ENCODE measurements around the gene CDC42SE1. TPM values are rescaled to one million over a fixed set of nuclear protein-coding genes. Genes with fewer than 3 reads are reported as not detected.
A peak's percentile ranks its signal among the peaks of the same experiment; 100 is the strongest.
"Not testable (repeated sequence)": the region's sequence is repeated elsewhere in the genome, so short reads cannot be mapped to it uniquely, and the experiment has no call there.

CDC42SE1 gene
- 139 and 148 TPM in 2 replicates for total RNA-seq

- no peak for TF ChIP-seq CTCF (IDR thresholded peaks at IDR 0.05)
- Mint-ChIP-seq H3K4me3 (peak within 1 kb of the TSS; percentile 98), H3K4me1 (peaks cover 53% of the 10 kb centered on the region), H3K36me3 (ENCODE audit: low read depth) (peaks cover 48% of the 10 kb centered on the region), H3K9me3 (no peaks in the 10 kb centered on the region), H3K27me3 (no peaks in the 10 kb centered on the region), H3K27ac (peak within 1 kb of the TSS; percentile 93)
- intact Hi-C loops (cut with micrococcal nuclease) = loop anchor here (1.0 to 5.0 kb wide), 5 partner anchors 11 to 132 kb away; partner anchors contain the start of genes GABPB2, PRUNE1 and SETDB1
- POLR2A ChIA-PET = interaction anchor here (0.6 to 7.2 kb wide), 11 partner anchors 8 to 908 kb away, joined by 3 to 98 read pairs (median 4); partner anchors contain the start of genes C1orf56, GABPB2, MINDY1 and VPS72
- DNase-seq (peak; percentile 82), ATAC-seq (ENCODE audit: low read depth) (peak; percentile 88)
- CTCF ChIA-PET = interaction anchor here (0.9 to 2.4 kb wide), 8 partner anchors 9 to 96 kb away, joined by 3 to 12 read pairs (median 5); partner anchors contain the start of genes C1orf56, GABPB2 and TNFAIP8L2
Observed at GRCh38 chr1:151059109-151060006, at the start of gene CDC42SE1. Gene CDC42SE1, minus strand, starts transcription at chr1:151059622. Its CDS starts 3,892 bp downstream, at chr1:151055730.

- intact Hi-C loops (cut with micrococcal nuclease) = no loop called here
- TF ChIP-seq CTCF (IDR thresholded peaks at IDR 0.05) = no peak
- Mint-ChIP-seq H3K27me3 (no peaks in the 10 kb centered on the region), H3K27ac (no peak overlapping the region), H3K9me3 (no peaks in the 10 kb centered on the region), H3K4me1 (no peaks in the 10 kb centered on the region), H3K4me3 (no peak overlapping the region), H3K36me3 (ENCODE audit: low read depth) (peaks cover 46% of the 10 kb centered on the region)
- ChIA-PET CTCF (no interaction called here), POLR2A (interaction anchor here (0.6 kb wide), 1 partner anchor 11 kb away, joined by 3 read pairs; no protein-coding TSS in a partner anchor)
- ATAC-seq (ENCODE audit: low read depth) (no peak), DNase-seq (no peak)
Observed at GRCh38 chr1:151108331-151108730, 48.9 kb upstream of the CDC42SE1 start.

DNA sequence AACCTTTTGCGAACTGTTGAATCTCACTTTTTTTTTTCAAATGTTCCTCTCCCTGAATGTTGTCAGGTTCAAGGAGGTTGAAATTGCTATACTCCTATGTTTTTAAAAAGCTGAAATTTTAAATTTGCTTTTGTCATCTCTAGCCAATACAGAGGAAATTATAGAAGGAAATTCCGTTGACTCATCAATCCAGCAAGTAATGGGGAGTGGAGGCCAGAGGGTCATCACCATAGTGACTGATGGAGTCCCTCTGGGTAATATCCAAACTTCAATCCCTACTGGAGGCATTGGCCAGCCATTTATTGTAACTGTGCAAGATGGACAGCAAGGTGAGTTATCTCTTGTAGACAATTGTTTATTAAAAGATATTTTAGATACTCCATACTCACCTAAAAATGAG is 47.5 kb upstream of the CDC42SE1 start:
- Mint-ChIP-seq H3K9me3 (no peaks in the 10 kb centered on the region), H3K4me3 (no peak overlapping the region), H3K27ac (no peak overlapping the region), H3K36me3 (ENCODE audit: low read depth) (peaks cover 45% of the 10 kb centered on the region), H3K27me3 (no peaks in the 10 kb centered on the region), H3K4me1 (no peaks in the 10 kb centered on the region)
- ChIA-PET CTCF (no interaction called here), POLR2A (no interaction called here)
- TF ChIP-seq CTCF (IDR thresholded peaks at IDR 0.05) = no peak
- ATAC-seq (ENCODE audit: low read depth) (no peak), DNase-seq (no peak)
- intact Hi-C loops (cut with micrococcal nuclease) = no loop called here

- Mint-ChIP-seq H3K36me3 (ENCODE audit: low read depth) (peaks cover 40% of the 10 kb centered on the region), H3K4me1 (no peaks in the 10 kb centered on the region), H3K4me3 (no peak overlapping the region), H3K9me3 (no peaks in the 10 kb centered on the region), H3K27ac (no peak overlapping the region), H3K27me3 (no peaks in the 10 kb centered on the region)
- no peak for TF ChIP-seq CTCF (IDR thresholded peaks at IDR 0.05)
- ChIA-PET CTCF (no interaction called here), POLR2A (no interaction called here)
- no peak for DNase-seq
- ATAC-seq (ENCODE audit: low read depth) = no peak
- intact Hi-C loops (cut with micrococcal nuclease) = no loop called here
Observed at GRCh38 chr1:151104630-151105029, 45.2 kb upstream of the CDC42SE1 start.

- Mint-ChIP-seq H3K9me3 (no peaks in the 10 kb centered on the region), H3K4me1 (no peaks in the 10 kb centered on the region), H3K36me3 (ENCODE audit: low read depth) (peaks cover 15% of the 10 kb centered on the region), H3K27ac (no peak overlapping the region), H3K4me3 (no peak overlapping the region), H3K27me3 (no peaks in the 10 kb centered on the region)
- intact Hi-C loops (cut with micrococcal nuclease) = no loop called here
- POLR2A ChIA-PET = interaction anchor here (0.7 kb wide), 1 partner anchor 33 kb away, joined by 13 read pairs; no protein-coding TSS in a partner anchor
- ATAC-seq (ENCODE audit: low read depth) (no peak), DNase-seq (no peak)
- CTCF ChIA-PET = interaction anchor here (6.9 kb wide), 1 partner anchor 59 kb away, joined by 160 read pairs; the partner anchor contains the start of gene TNFAIP8L2
- TF ChIP-seq CTCF (IDR thresholded peaks at IDR 0.05) = no peak
Observed at GRCh38 chr1:151098126-151098525, 38.7 kb upstream of the CDC42SE1 start.

DNA sequence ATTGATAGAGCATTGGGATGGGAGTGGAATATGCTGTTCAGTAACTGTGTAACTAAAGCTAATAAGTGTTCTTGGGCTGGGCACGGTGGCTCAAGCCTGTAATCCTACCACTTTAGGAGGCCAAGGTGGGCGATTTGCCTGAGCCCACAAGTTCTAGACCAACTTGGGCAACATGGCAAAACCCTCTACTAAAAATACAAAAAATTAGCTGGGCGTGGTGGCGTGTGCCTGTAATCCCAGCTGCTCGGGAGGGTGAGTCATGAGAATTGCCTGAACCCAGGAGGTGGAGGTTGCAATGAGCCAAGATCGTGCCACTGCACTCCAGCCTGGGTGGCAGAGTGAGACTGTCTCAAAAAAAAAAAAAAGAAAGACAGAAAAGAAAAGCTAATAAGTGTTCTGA is 38.0 kb upstream of the CDC42SE1 start:
- H3K36me3 Mint-ChIP-seq (ENCODE audit: low read depth) = peaks cover 15% of the 10 kb centered on the region
- H3K4me1 Mint-ChIP-seq; H3K27me3 Mint-ChIP-seq; H3K9me3 Mint-ChIP-seq; DNase-seq; H3K4me3 Mint-ChIP-seq; H3K27ac Mint-ChIP-seq; ATAC-seq (ENCODE audit: low read depth); POLR2A ChIA-PET; intact Hi-C loops (cut with micrococcal nuclease): not testable (repeated sequence)
- CTCF ChIA-PET = interaction anchor here (6.9 kb wide), 1 partner anchor 59 kb away, joined by 160 read pairs; the partner anchor contains the start of gene TNFAIP8L2
